Measurements from ENCODE around the gene UBC.
"Not testable (repeated sequence)": the region's sequence is repeated elsewhere in the genome, so short reads cannot be mapped to it uniquely, and the experiment has no call there.

UBC gene

GRCh38 chr12:124883263-124884130, 31.0 kb downstream of the UBC start:
- DNase-seq = no peak

- DNase-seq = no peak
Observed at GRCh38 chr12:124881123-124881522, 33.3 kb downstream of the UBC start.

GRCh38 chr12:124880335-124880734, 34.1 kb downstream of the UBC start:
- not testable (repeated sequence) for DNase-seq

- DNase-seq = no peak
Observed at GRCh38 chr12:124878795-124879516, 35.5 kb downstream of the UBC start.

- DNase-seq = no peak
Observed at GRCh38 chr12:124877423-124877822, 37.0 kb downstream of the UBC start.

- no peak for DNase-seq
Observed at GRCh38 chr12:124876171-124876570, 38.3 kb downstream of the UBC start.

GRCh38 chr12:124875803-124876132, 38.7 kb downstream of the UBC start:
- no peak for DNase-seq

- no peak for DNase-seq
Observed at GRCh38 chr12:124874988-124875802, 39.3 kb downstream of the UBC start.

GRCh38 chr12:124874188-124874587, 40.3 kb downstream of the UBC start:
- DNase-seq = no peak

GRCh38 chr12:124872068-124872719, 42.3 kb downstream of the UBC start:
- no peak for DNase-seq

GRCh38 chr12:124871297-124871696, 43.2 kb downstream of the UBC start:
- DNase-seq = no peak

GRCh38 chr12:124870515-124870914, 43.9 kb downstream of the UBC start:
- DNase-seq = no peak

- DNase-seq = no peak
Observed at GRCh38 chr12:124869059-124869665, 45.3 kb downstream of the UBC start.

GRCh38 chr12:124868252-124869058, 46.0 kb downstream of the UBC start:
- no peak for DNase-seq

GRCh38 chr12:124867401-124867930, 47.0 kb downstream of the UBC start:
- DNase-seq = no peak

- DNase-seq = no peak
Observed at GRCh38 chr12:124866883-124867400, 47.5 kb downstream of the UBC start.

- DNase-seq = no peak
Observed at GRCh38 chr12:124866195-124866882, 48.1 kb downstream of the UBC start.

- no peak for DNase-seq
Observed at GRCh38 chr12:124865728-124866127, 48.7 kb downstream of the UBC start.

GRCh38 chr12:124864326-124864752, 50.1 kb downstream of the UBC start:
- DNase-seq = no peak

Measured in NCI-H1105 treated with DMSO at 0.1 percent for 48 hours (cell line).